CD8-positive, alpha-beta memory T cell (primary cell): Measurements from ENCODE around the gene SF3B2. TPM values are rescaled to one million over a fixed set of nuclear protein-coding genes. Genes with fewer than 3 reads are reported as not detected.
"Not testable (repeated sequence)": the region's sequence is repeated elsewhere in the genome, so short reads cannot be mapped to it uniquely, and the experiment has no call there.

Experiments used
- CTCF ChIA-PET: fragments of 350-600 bp; sonication (Branson Sonifier 250); formaldehyde crosslinking; loops from one replicate; lab custom pipeline; 2021; ENCODE audit warnings: antibody characterized with exemption; lab: Charles Lee
- POLR2A ChIA-PET: fragments of 350-600 bp; sonication (Branson Sonifier 250); formaldehyde crosslinking; loops from one replicate; lab custom pipeline; 2021; ENCODE audit warnings: antibody characterized with exemption; lab: Charles Lee
- DNase-seq, 5 donors: peaks; one replicate each; pipeline versions ENCODE4 v3.0.0 to v3.0.0-alpha.2; 2020 to 2022; ENCODE audit warnings: mixed read lengths in 1 of 5
- H3K27ac ChIP-seq: one replicate; pipeline ENCODE4 v1.7.0; 2013; ENCODE audit warnings: low read depth, mild to moderate bottlenecking, low read length, moderate library complexity
- H3K27me3 ChIP-seq: 2 replicates; pipeline ENCODE4 v1.7.0; 2013; ENCODE audit warnings: low read length, mild to moderate bottlenecking; ENCODE audit not compliant: insufficient read depth, poor library complexity, severe bottlenecking
- H3K36me3 ChIP-seq: 2 replicates; pipeline ENCODE4 v1.7.0; 2013; ENCODE audit warnings: mild to moderate bottlenecking, low read length, moderate library complexity; ENCODE audit not compliant: insufficient read depth
- H3K4me1 ChIP-seq: 2 replicates; pipeline ENCODE4 v1.7.0; 2013; ENCODE audit warnings: mild to moderate bottlenecking, low read length, moderate library complexity; ENCODE audit not compliant: insufficient read depth
- H3K4me3 ChIP-seq: 2 replicates; pipeline ENCODE4 v1.7.0; 2013; ENCODE audit warnings: mild to moderate bottlenecking, low read length
- H3K9me3 ChIP-seq: 2 replicates; pipeline ENCODE4 v1.7.0; 2013; ENCODE audit warnings: mild to moderate bottlenecking, low read length
- H3K27ac Mint-ChIP-seq, 8 donors: one replicate each; pipeline ENCODE4 v1.8.0; 2020 to 2021; ENCODE audit warnings: mixed read lengths in 8 of 8, mild to moderate bottlenecking in 6 of 8, inconsistent platforms in 3 of 8, moderate library complexity in 3 of 8
- H3K27me3 Mint-ChIP-seq, 2 donors: one replicate each; pipeline ENCODE4 v1.8.0; 2020 to 2021; ENCODE audit warnings: mixed read lengths in 2 of 2, mild to moderate bottlenecking in 1 of 2, moderate library complexity in 1 of 2
- H3K36me3 Mint-ChIP-seq, 3 donors: one replicate each; pipeline ENCODE4 v1.8.0; 2020 to 2021; ENCODE audit warnings: mixed read lengths in 3 of 3, inconsistent platforms in 1 of 3, mild to moderate bottlenecking in 1 of 3
- H3K4me1 Mint-ChIP-seq, 3 donors: one replicate each; pipeline ENCODE4 v1.8.0; 2020 to 2021; ENCODE audit warnings: mixed read lengths in 3 of 3, inconsistent platforms in 1 of 3, mild to moderate bottlenecking in 1 of 3
- H3K4me3 Mint-ChIP-seq, 7 donors: one replicate each; pipeline ENCODE4 v1.8.0; 2020 to 2021; ENCODE audit warnings: mixed read lengths in 7 of 7, mild to moderate bottlenecking in 6 of 7, moderate library complexity in 4 of 7, inconsistent platforms in 2 of 7
- H3K9me3 Mint-ChIP-seq, 5 donors: one replicate each; pipeline ENCODE4 v1.8.0; 2020 to 2022; ENCODE audit warnings: mixed read lengths in 5 of 5, mild to moderate bottlenecking in 3 of 5, moderate library complexity in 2 of 5, inconsistent platforms in 1 of 5
- polyA plus RNA-seq: library from polyadenylated mRNA; unstranded; fragments of 300-500 nt; fragmentation: Illumina TruSeq; gene quantifications from one replicate; pipeline ENCODE4 v1.2.3, GENCODE V29; 2021
- total RNA-seq, 2 experiments: library from RNA; stranded (reverse); gene quantifications; one replicate each; pipeline ENCODE4 v1.2.3, GENCODE V29; 2021

SF3B2 gene
- total and polyA plus RNA-seq, 3 experiments from 2014 or later = 134 to 274 (median 261) TPM

DNA sequence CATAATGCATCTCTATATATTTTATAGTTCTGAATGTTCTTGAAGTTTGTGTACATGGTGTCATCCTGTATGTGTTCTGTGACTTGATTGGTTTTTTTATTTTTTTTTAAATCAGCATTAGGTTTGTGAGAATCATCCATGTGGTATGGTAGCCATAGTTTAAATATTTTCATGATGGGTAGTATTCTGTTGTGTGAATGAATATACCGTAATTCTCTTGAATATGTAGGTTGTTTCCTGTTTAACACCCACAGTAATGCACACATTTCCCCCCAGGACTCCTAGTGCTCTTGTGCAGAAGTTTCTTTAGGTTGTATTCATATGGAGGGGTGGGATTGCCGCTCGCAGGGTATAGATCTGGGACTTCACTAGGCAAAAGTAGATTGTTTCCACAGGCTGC is 19.9 kb downstream of the SF3B2 start:
- no peak for DNase-seq
- ChIA-PET POLR2A (interaction anchor here (1.2 to 4.8 kb wide), 4 partner anchors 8 to 54 kb away, joined by 4 to 43 read pairs (median 20); no protein-coding TSS in a partner anchor), CTCF (interaction anchor here (1.5 to 8.1 kb wide), 6 partner anchors 9 to 62 kb away, joined by 5 to 103 read pairs (median 52); no protein-coding TSS in a partner anchor)
- Mint-ChIP-seq H3K9me3 (no peaks in the 10 kb centered on the region), H3K36me3 (peaks cover 0 to 69% (median 14%) of the 10 kb centered on the region in 3 donors), H3K27me3 (peaks cover 0 to 3% of the 10 kb centered on the region in 2 donors), H3K4me3 (peak overlapping the region; percentile 93 to 98 (median 95)), H3K4me1 (peaks cover 60 to 73% (median 62%) of the 10 kb centered on the region in 3 donors), H3K27ac (peak overlapping the region; percentile 62 to 98 (median 94))
- Histone ChIP-seq H3K4me3 (peak overlapping the region; percentile 76), H3K36me3 (peaks cover 21% of the 10 kb centered on the region), H3K4me1 (peaks cover 40% of the 10 kb centered on the region), H3K27ac (no peak overlapping the region), H3K9me3 (no peaks in the 10 kb centered on the region), H3K27me3 (no peaks in the 10 kb centered on the region)

DNA sequence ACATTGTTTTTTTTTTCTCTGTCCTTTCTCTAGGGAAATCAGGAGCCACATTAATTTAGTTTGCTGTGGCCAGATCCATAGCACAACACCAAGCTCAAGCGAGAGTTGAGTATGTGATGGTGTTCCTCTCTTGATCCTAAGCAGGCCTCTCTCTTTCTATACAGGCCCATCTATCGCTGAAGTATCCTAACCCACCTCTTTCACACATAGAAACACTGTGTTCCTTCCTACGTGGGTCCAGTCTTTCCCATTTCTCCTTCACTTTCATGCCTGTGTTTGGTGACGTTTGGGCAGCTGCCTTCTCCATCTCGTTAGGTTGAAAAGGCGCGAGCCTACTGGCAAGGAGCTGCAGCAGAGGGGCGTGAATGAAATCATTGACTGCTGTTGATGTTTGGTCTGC is 20.4 kb downstream of the SF3B2 start:
- Mint-ChIP-seq H3K27ac (peak overlapping the region; percentile 12 to 95 (median 92)), H3K4me1 (peaks cover 60 to 73% (median 62%) of the 10 kb centered on the region in 3 donors), H3K4me3 (peak overlapping the region; percentile 93 to 98 (median 95)), H3K9me3 (no peaks in the 10 kb centered on the region), H3K27me3 (peaks cover 0 to 3% of the 10 kb centered on the region in 2 donors), H3K36me3 (peaks cover 0 to 68% (median 12%) of the 10 kb centered on the region in 3 donors)
- no peak for DNase-seq
- ChIA-PET CTCF (interaction anchor here (0.8 to 8.1 kb wide), 4 partner anchors 9 to 62 kb away, joined by 3 to 103 read pairs (median 72); no protein-coding TSS in a partner anchor), POLR2A (interaction anchor here (4.8 kb wide), 1 partner anchor 8 kb away, joined by 43 read pairs; no protein-coding TSS in a partner anchor)
- H3K27ac ChIP-seq = no peak overlapping the region
- H3K27me3 ChIP-seq = no peaks in the 10 kb centered on the region
- H3K9me3 ChIP-seq = no peaks in the 10 kb centered on the region
- peak overlapping the region; percentile 76 for H3K4me3 ChIP-seq
- H3K4me1 ChIP-seq = peaks cover 44% of the 10 kb centered on the region
- H3K36me3 ChIP-seq = peaks cover 20% of the 10 kb centered on the region

DNA sequence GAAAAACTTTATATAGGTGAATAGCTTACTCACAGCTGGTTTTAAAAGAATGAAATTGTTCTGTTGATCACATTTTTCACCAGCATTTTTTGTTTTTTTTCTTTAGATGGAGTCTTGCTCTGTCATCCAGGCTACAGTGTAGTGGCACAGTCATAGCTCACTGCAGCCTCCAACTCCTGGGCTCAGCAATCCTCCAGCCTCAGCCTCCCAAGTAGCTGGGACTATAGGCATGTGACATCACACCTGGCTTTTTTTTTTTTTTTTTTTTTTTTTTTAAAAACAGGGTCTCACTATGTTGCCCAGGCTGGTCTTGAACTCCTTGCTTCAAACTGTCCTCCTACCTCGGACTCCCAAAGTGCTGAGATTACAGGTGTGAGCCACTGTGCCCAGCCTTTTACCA is 21.5 kb downstream of the SF3B2 start:
- Mint-ChIP-seq H3K27ac (peak overlapping the region in 7 of 8 donors; percentile 9 to 91 (median 73)), H3K4me3 (peak overlapping the region in 4 of 7 donors; percentile 73 to 97 (median 95))

DNA sequence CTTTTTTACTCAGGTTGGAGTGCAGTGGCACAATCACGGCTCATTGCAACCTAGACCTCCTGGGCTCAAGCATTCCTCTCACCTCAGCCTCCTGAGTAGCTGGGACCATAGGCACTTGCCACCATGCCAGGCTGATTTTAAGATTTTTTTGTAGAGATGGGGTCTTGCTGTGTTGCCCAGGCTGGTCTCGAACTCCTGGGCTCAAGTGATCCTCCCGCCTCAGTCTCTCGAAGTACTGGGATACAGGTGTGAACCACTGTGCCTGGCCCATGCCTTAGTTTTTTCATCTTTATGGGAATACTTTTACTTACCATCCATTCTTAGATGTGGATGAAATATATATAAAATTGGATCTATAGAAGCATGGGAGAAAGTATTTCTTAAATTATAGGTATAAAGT is 23.1 kb downstream of the SF3B2 start:
- no peaks in the 10 kb centered on the region for H3K27me3 ChIP-seq
- peaks cover 7% of the 10 kb centered on the region for H3K36me3 ChIP-seq
- H3K27ac ChIP-seq = no peak overlapping the region
- Mint-ChIP-seq H3K36me3 (peaks cover 0 to 71% (median 21%) of the 10 kb centered on the region in 3 donors), H3K27me3 (peaks cover 0 to 4% of the 10 kb centered on the region in 2 donors), H3K9me3 (no peaks in the 10 kb centered on the region), H3K27ac (peak overlapping the region in 2 of 8 donors; percentile 86 to 91), H3K4me3 (peak overlapping the region in 1 of 7 donors; percentile 20), H3K4me1 (peaks cover 69 to 80% (median 71%) of the 10 kb centered on the region in 3 donors)
- POLR2A ChIA-PET = no interaction called here
- no peak for DNase-seq
- CTCF ChIA-PET = interaction anchor here (1.7 kb wide), 1 partner anchor 59 kb away, joined by 9 read pairs; no protein-coding TSS in a partner anchor
- no peak overlapping the region for H3K4me3 ChIP-seq
- peaks cover 56% of the 10 kb centered on the region for H3K4me1 ChIP-seq
- no peaks in the 10 kb centered on the region for H3K9me3 ChIP-seq

More for the DNA sequence above, 21.5 kb downstream of the SF3B2 start:
- ChIA-PET POLR2A (interaction anchor here (0.6 kb wide), 2 partner anchors 27 to 48 kb away, joined by 3 to 6 read pairs; no protein-coding TSS in a partner anchor), CTCF (interaction anchor here (1.2 kb wide), 1 partner anchor 61 kb away, joined by 3 read pairs; no protein-coding TSS in a partner anchor)
- H3K4me1 ChIP-seq = peaks cover 50% of the 10 kb centered on the region
- no peak overlapping the region for H3K27ac ChIP-seq
- H3K36me3 ChIP-seq = peaks cover 11% of the 10 kb centered on the region
- H3K4me1 Mint-ChIP-seq = peaks cover 63 to 73% (median 64%) of the 10 kb centered on the region in 3 donors
- H3K4me3 ChIP-seq = no peak overlapping the region
- no peaks in the 10 kb centered on the region for H3K9me3 ChIP-seq
- H3K9me3 Mint-ChIP-seq = no peaks in the 10 kb centered on the region
- no peak for DNase-seq
- H3K27me3 Mint-ChIP-seq = peaks cover 0 to 3% of the 10 kb centered on the region in 2 donors
- no peaks in the 10 kb centered on the region for H3K27me3 ChIP-seq
- H3K36me3 Mint-ChIP-seq = peaks cover 0 to 68% (median 19%) of the 10 kb centered on the region in 3 donors

DNA sequence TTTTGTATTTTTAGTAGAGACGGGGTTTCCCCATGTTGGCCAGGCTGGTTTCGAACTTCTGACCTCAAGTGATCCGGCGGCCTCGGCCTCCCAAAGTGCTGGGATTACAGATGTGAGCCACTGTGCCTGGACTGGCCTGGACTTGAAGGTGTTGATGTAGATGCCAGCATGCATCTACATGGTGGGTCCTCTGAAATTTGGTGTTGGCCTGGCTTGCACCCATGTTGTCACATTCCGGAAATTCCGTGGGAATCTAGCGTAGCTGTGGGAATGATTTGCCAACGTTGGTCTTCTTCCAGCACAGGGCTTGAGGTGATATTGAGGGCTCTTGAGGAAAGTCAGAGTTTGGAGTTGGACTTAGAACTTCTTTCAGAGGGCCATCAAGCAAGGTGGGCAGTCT is 24.4 kb downstream of the SF3B2 start:
- H3K9me3 Mint-ChIP-seq = no peaks in the 10 kb centered on the region
- no peak overlapping the region for H3K27ac ChIP-seq
- H3K4me1 ChIP-seq = peaks cover 67% of the 10 kb centered on the region
- H3K4me3 Mint-ChIP-seq = peak overlapping the region in 1 of 7 donors; percentile 17
- ChIA-PET POLR2A (no interaction called here), CTCF (interaction anchor here (1.7 kb wide), 1 partner anchor 58 kb away, joined by 9 read pairs; no protein-coding TSS in a partner anchor)
- H3K27me3 ChIP-seq = no peaks in the 10 kb centered on the region
- no peak overlapping the region for H3K4me3 ChIP-seq
- H3K9me3 ChIP-seq = no peaks in the 10 kb centered on the region
- H3K36me3 ChIP-seq = peaks cover 7% of the 10 kb centered on the region
- H3K36me3 Mint-ChIP-seq = peaks cover 0 to 66% (median 22%) of the 10 kb centered on the region in 3 donors
- H3K27ac Mint-ChIP-seq = peak overlapping the region in 4 of 8 donors; percentile 33 to 94 (median 74)
- H3K27me3 Mint-ChIP-seq = peaks cover 0 to 1% of the 10 kb centered on the region in 2 donors
- peaks cover 76 to 86% (median 77%) of the 10 kb centered on the region in 3 donors for H3K4me1 Mint-ChIP-seq
- DNase-seq = no peak

DNA sequence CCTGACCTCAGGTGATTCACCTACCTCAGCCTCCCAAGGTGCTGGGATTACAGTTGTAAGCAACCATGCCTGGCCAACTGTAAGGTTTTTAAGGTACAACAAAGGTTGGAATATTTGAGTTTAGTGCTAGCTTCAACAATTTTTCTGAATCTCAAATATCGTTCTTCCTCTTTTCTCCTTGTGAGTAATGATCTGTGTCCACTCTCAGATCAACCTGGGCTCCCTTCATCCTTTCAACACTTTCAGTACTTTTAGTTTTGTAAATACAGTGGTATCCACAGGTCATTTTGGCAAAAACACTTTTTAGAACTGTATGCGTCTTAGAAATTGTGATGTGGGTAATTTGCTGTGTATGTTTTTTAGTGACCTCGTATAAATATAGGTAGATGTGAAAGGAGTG is 25.8 kb downstream of the SF3B2 start:
- no peaks in the 10 kb centered on the region for H3K9me3 ChIP-seq
- H3K9me3 Mint-ChIP-seq = no peaks in the 10 kb centered on the region
- no peak overlapping the region for H3K4me3 ChIP-seq
- peak overlapping the region in 5 of 8 donors; percentile 51 to 94 (median 78) for H3K27ac Mint-ChIP-seq
- peak overlapping the region in 1 of 7 donors; percentile 52 for H3K4me3 Mint-ChIP-seq
- H3K4me1 ChIP-seq = peaks cover 71% of the 10 kb centered on the region
- H3K27ac ChIP-seq = no peak overlapping the region
- ChIA-PET CTCF (interaction anchor here (0.7 to 9.0 kb wide), 2 partner anchors 9 to 35 kb away, joined by 3 to 103 read pairs; partner anchors contain the start of gene PACS1), POLR2A (interaction anchor here (0.7 kb wide), 1 partner anchor 41 kb away, joined by 4 read pairs; no protein-coding TSS in a partner anchor)
- H3K27me3 Mint-ChIP-seq = peaks cover 0 to 1% of the 10 kb centered on the region in 2 donors
- H3K36me3 ChIP-seq = peaks cover 7% of the 10 kb centered on the region
- no peaks in the 10 kb centered on the region for H3K27me3 ChIP-seq
- no peak for DNase-seq
- peaks cover 72 to 84% (median 74%) of the 10 kb centered on the region in 3 donors for H3K4me1 Mint-ChIP-seq
- H3K36me3 Mint-ChIP-seq = peaks cover 0 to 62% (median 16%) of the 10 kb centered on the region in 3 donors

DNA sequence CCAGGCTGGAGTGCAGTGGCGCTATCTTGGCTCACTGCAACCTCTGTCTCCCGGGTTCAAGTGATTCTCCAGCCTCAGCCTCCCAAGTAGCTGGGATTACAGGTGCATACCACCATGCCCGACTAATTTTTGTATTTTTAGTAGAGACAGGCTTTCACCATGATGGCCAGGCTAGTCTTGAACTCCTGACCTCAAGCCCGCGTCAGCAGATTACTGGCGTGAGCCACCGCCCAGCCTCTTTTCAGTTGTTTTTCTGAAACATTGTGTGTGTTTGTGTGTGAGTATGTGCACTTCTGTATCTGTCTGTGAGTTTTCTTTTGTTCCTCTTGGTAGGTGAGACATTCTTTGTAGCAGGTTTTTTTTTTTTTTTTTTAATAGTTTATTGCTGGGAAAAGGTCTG is 26.8 kb downstream of the SF3B2 start:
- H3K4me3 ChIP-seq, H3K36me3 ChIP-seq, DNase-seq, H3K27ac ChIP-seq, H3K27me3 ChIP-seq, H3K27me3 Mint-ChIP-seq, H3K9me3 ChIP-seq, H3K9me3 Mint-ChIP-seq: not testable (repeated sequence)
- Mint-ChIP-seq H3K36me3 (peaks cover 0 to 57% (median 15%) of the 10 kb centered on the region in 3 donors), H3K27ac (peak overlapping the region in 7 of 8 donors; percentile 20 to 99 (median 94)), H3K4me3 (peak overlapping the region in 2 of 7 donors; percentile 14 to 62), H3K4me1 (peaks cover 74 to 85% (median 75%) of the 10 kb centered on the region in 3 donors)
- ChIA-PET POLR2A (interaction anchor here (0.6 to 3.1 kb wide), 2 partner anchors 9 to 745 kb away, joined by 3 to 43 read pairs; partner anchors contain the start of genes DPF2 and PACS1), CTCF (interaction anchor here (0.8 to 9.0 kb wide), 4 partner anchors 10 to 62 kb away, joined by 3 to 103 read pairs (median 3); partner anchors contain the start of gene PACS1)
- peaks cover 77% of the 10 kb centered on the region for H3K4me1 ChIP-seq
